ENCODE measurements around the gene SNX14. TPM values are rescaled to one million over a fixed set of nuclear protein-coding genes. Genes with fewer than 3 reads are reported as not detected.
A peak's percentile ranks its signal among the peaks of the same experiment; 100 is the strongest.

Gene SNX14
- total RNA-seq, 1 donor from 2014 or later: 89.5 TPM

GRCh38 chr6:85602100-85602499, 8.4 kb upstream of the SNX14 start:
- no peak for FAIRE-seq
- no peaks in the 10 kb centered on the region for H3K27me3 Mint-ChIP-seq (ENCODE audit: low read depth, unreplicated experiment)

GRCh38 chr6:85600713-85601313, 7.2 kb upstream of the SNX14 start:
- no peak overlapping the region for H3K27ac Mint-ChIP-seq (ENCODE audit: unreplicated experiment)
- DNase-seq (ENCODE audit: low read depth) (no peak), FAIRE-seq (no peak)
- H3K36me3 Mint-ChIP-seq (ENCODE audit: low read depth, unreplicated experiment): peaks cover 3% of the 10 kb centered on the region
- no peaks in the 10 kb centered on the region for H3K9me3 ChIP-seq (ENCODE audit: insufficient read depth, low read depth, low read length)
- no peak overlapping the region for H3K4me2 ChIP-seq (ENCODE audit: low read length)
- TF ChIP-seq CTCF (IDR thresholded peaks at IDR 0.05; ENCODE audit: insufficient read depth, low read depth, low read length) (no peak), EZH2 (IDR thresholded peaks at IDR 0.05; ENCODE audit: insufficient read depth, low read length) (no peak)
- peaks cover 6% of the 10 kb centered on the region for H4K20me1 ChIP-seq (ENCODE audit: insufficient read depth, low read length)
- no peaks in the 10 kb centered on the region for H3K27me3 ChIP-seq (ENCODE audit: insufficient read depth, low read length)
- no peaks in the 10 kb centered on the region for H3K9me3 Mint-ChIP-seq (ENCODE audit: unreplicated experiment)
- H3K4me3 ChIP-seq (ENCODE audit: insufficient read depth, low read depth, low read length): no peak overlapping the region
- H3K4me1 Mint-ChIP-seq (ENCODE audit: low read depth, unreplicated experiment): peaks cover 2% of the 10 kb centered on the region
- H3K27me3 Mint-ChIP-seq (ENCODE audit: low read depth, unreplicated experiment): no peaks in the 10 kb centered on the region
- H3K4me1 ChIP-seq (ENCODE audit: insufficient read depth, low read length): no peaks in the 10 kb centered on the region
- H3K9ac ChIP-seq (ENCODE audit: low read length): no peak overlapping the region
- H3K36me3 ChIP-seq (ENCODE audit: insufficient read depth, low read length): no peaks in the 10 kb centered on the region
- no peak overlapping the region for H2AFZ ChIP-seq (ENCODE audit: low read depth, low read length)
- H3K4me3 Mint-ChIP-seq (ENCODE audit: unreplicated experiment): no peak overlapping the region
- peaks cover 4% of the 10 kb centered on the region for H3K79me2 ChIP-seq (ENCODE audit: insufficient read depth, low read length)
- H3K27ac ChIP-seq (ENCODE audit: low read depth, low read length): no peak overlapping the region

More at GRCh38 chr6:85602100-85602499, 8.4 kb upstream of the SNX14 start:
- Histone ChIP-seq H3K79me2 (ENCODE audit: insufficient read depth, low read length) (peaks cover 13% of the 10 kb centered on the region), H3K27me3 (ENCODE audit: insufficient read depth, low read length) (no peaks in the 10 kb centered on the region), H3K27ac (ENCODE audit: low read depth, low read length) (no peak overlapping the region), H4K20me1 (ENCODE audit: insufficient read depth, low read length) (peaks cover 7% of the 10 kb centered on the region), H2AFZ (ENCODE audit: low read depth, low read length) (no peak overlapping the region), H3K9me3 (ENCODE audit: insufficient read depth, low read depth, low read length) (no peaks in the 10 kb centered on the region), H3K4me2 (ENCODE audit: low read length) (no peak overlapping the region), H3K4me1 (ENCODE audit: insufficient read depth, low read length) (no peaks in the 10 kb centered on the region), H3K4me3 (ENCODE audit: insufficient read depth, low read depth, low read length) (no peak overlapping the region), H3K9ac (ENCODE audit: low read length) (no peak overlapping the region), H3K36me3 (ENCODE audit: insufficient read depth, low read length) (peaks cover under 1% of the 10 kb centered on the region)
- Mint-ChIP-seq H3K27ac (ENCODE audit: unreplicated experiment) (no peak overlapping the region), H3K36me3 (ENCODE audit: low read depth, unreplicated experiment) (peaks cover 3% of the 10 kb centered on the region), H3K4me1 (ENCODE audit: low read depth, unreplicated experiment) (no peaks in the 10 kb centered on the region), H3K4me3 (ENCODE audit: unreplicated experiment) (no peak overlapping the region), H3K9me3 (ENCODE audit: unreplicated experiment) (no peaks in the 10 kb centered on the region)
- DNase-seq (ENCODE audit: low read depth): no peak
- TF ChIP-seq CTCF (IDR thresholded peaks at IDR 0.05; ENCODE audit: insufficient read depth, low read depth, low read length) (no peak), EZH2 (IDR thresholded peaks at IDR 0.05; ENCODE audit: insufficient read depth, low read length) (no peak)

GRCh38 chr6:85594197-85594930, 706 bp upstream of the SNX14 start:
- no peaks in the 10 kb centered on the region for H3K9me3 Mint-ChIP-seq (ENCODE audit: unreplicated experiment)
- Histone ChIP-seq H3K27ac (ENCODE audit: low read depth, low read length) (peak overlapping the region; percentile 91), H3K27me3 (ENCODE audit: insufficient read depth, low read length) (no peaks in the 10 kb centered on the region), H3K4me3 (ENCODE audit: insufficient read depth, low read depth, low read length) (peak overlapping the region; percentile 77), H3K9ac (ENCODE audit: low read length) (peak overlapping the region; percentile 91), H3K36me3 (ENCODE audit: insufficient read depth, low read length) (no peaks in the 10 kb centered on the region), H3K4me1 (ENCODE audit: insufficient read depth, low read length) (peaks cover 9% of the 10 kb centered on the region), H3K9me3 (ENCODE audit: insufficient read depth, low read depth, low read length) (no peaks in the 10 kb centered on the region), H4K20me1 (ENCODE audit: insufficient read depth, low read length) (peaks cover 28% of the 10 kb centered on the region), H3K4me2 (ENCODE audit: low read length) (peak overlapping the region; percentile 93), H3K79me2 (ENCODE audit: insufficient read depth, low read length) (peaks cover 38% of the 10 kb centered on the region), H2AFZ (ENCODE audit: low read depth, low read length) (peak overlapping the region; percentile 93)
- H3K27ac Mint-ChIP-seq (ENCODE audit: unreplicated experiment): peak overlapping the region; percentile 98
- DNase-seq (ENCODE audit: low read depth) (no peak), FAIRE-seq (no peak)
- peaks cover 12% of the 10 kb centered on the region for H3K4me1 Mint-ChIP-seq (ENCODE audit: low read depth, unreplicated experiment)
- H3K4me3 Mint-ChIP-seq (ENCODE audit: unreplicated experiment): peak overlapping the region; percentile 91
- TF ChIP-seq CTCF (IDR thresholded peaks at IDR 0.05; ENCODE audit: insufficient read depth, low read depth, low read length) (no peak), EZH2 (IDR thresholded peaks at IDR 0.05; ENCODE audit: insufficient read depth, low read length) (no peak)
- peaks cover 4% of the 10 kb centered on the region for H3K36me3 Mint-ChIP-seq (ENCODE audit: low read depth, unreplicated experiment)
- H3K27me3 Mint-ChIP-seq (ENCODE audit: low read depth, unreplicated experiment): no peaks in the 10 kb centered on the region

Data from astrocyte (in vitro differentiated cells and primary cell).